OCI-LY1 (cell line): ENCODE data around the gene ZNF536.

Experiments used
- H2AFZ ChIP-seq: fragments of 200-600 bp; sonication (generic), shearing (Covaris generic); 2 replicates; pipeline ENCODE4 v1.6.0; 2014; ENCODE audit warnings: antibody characterized with exemption, mild to moderate bottlenecking, low read length
- H3F3A ChIP-seq: fragments of 200-600 bp; sonication (generic), shearing (Covaris generic); 2 replicates; pipeline ENCODE4 v1.6.0; 2014; ENCODE audit warnings: mild to moderate bottlenecking, antibody characterized with exemption, low read length, moderate library complexity; ENCODE audit not compliant: insufficient read depth
- H3K27ac ChIP-seq: fragments of 200-600 bp; sonication (generic); 2 replicates; pipeline ENCODE4 v1.5.1; 2014; ENCODE audit warnings: low read length, mixed run types, mild to moderate bottlenecking, low read depth; ENCODE audit not compliant: poor library complexity, severe bottlenecking
- H3K27me3 ChIP-seq: fragments of 200-600 bp; sonication (generic); 2 replicates; pipeline ENCODE4 v1.6.0; 2014; ENCODE audit warnings: antibody characterized with exemption, mild to moderate bottlenecking, low read length, moderate library complexity; ENCODE audit not compliant: insufficient read depth
- H3K36me3 ChIP-seq: fragments of 200-600 bp; sonication (generic); 2 replicates; pipeline ENCODE4 v1.6.1; 2014; ENCODE audit warnings: mild to moderate bottlenecking, antibody characterized with exemption, low read length, moderate library complexity, mixed read lengths; ENCODE audit not compliant: insufficient read depth
- H3K4me1 ChIP-seq: fragments of 200-600 bp; sonication (generic); 2 replicates; pipeline ENCODE4 v1.5.1; 2014; ENCODE audit warnings: mild to moderate bottlenecking, low read length, moderate library complexity; ENCODE audit not compliant: insufficient read depth, severe bottlenecking
- H3K4me2 ChIP-seq: fragments of 200-600 bp; sonication (generic), shearing (Covaris generic); 2 replicates; pipeline ENCODE4 v1.6.1; 2014; ENCODE audit warnings: low read length
- H3K4me3 ChIP-seq: fragments of 200-600 bp; sonication (generic); 2 replicates; pipeline ENCODE4 v1.5.1; 2014; ENCODE audit warnings: low read length, low read depth, mild to moderate bottlenecking, mixed read lengths; ENCODE audit not compliant: poor library complexity, severe bottlenecking
- H3K79me2 ChIP-seq: fragments of 200-600 bp; shearing (Covaris generic); 2 replicates; pipeline ENCODE4 v1.6.1; 2016; ENCODE audit warnings: mixed run types, low read length, mixed read lengths; ENCODE audit not compliant: insufficient read depth
- H3K9ac ChIP-seq: fragments of 200-600 bp; sonication (generic), shearing (Covaris generic); 2 replicates; pipeline ENCODE4 v1.6.1; 2014; ENCODE audit warnings: mild to moderate bottlenecking, low read length, mixed read lengths
- H3K9me2 ChIP-seq: fragments of 200-600 bp; sonication (generic), shearing (Covaris generic); 2 replicates; pipeline ENCODE4 v1.6.1; 2014; ENCODE audit warnings: low read depth, mild to moderate bottlenecking, low read length, mixed read lengths
- H3K9me3 ChIP-seq: fragments of 200-600 bp; shearing (Covaris generic); 2 replicates; pipeline ENCODE4 v1.6.1; 2014; ENCODE audit warnings: low read length, mixed read lengths
- H4K20me1 ChIP-seq: fragments of 200-600 bp; sonication (generic), shearing (Covaris generic); 2 replicates; pipeline ENCODE4 v1.6.0; 2016; ENCODE audit warnings: mild to moderate bottlenecking, low read length; ENCODE audit not compliant: insufficient read depth
- CTCF ChIP-seq: fragments of 200-600 bp; sonication (generic), shearing (Covaris generic); IDR thresholded peaks from 2 replicates; pipeline ENCODE4 v1.5.1; 2017; ENCODE audit warnings: mild to moderate bottlenecking, antibody characterized with exemption, low read length, moderate library complexity, mixed read lengths
- EZH2 ChIP-seq: fragments of 200-600 bp; sonication (generic), shearing (Covaris generic); IDR thresholded peaks from 2 replicates; pipeline ENCODE4 v1.8.0; 2017; ENCODE audit warnings: borderline replicate concordance, mixed run types, mild to moderate bottlenecking, antibody characterized with exemption, low read length, moderate library complexity, mixed read lengths

ZNF536 gene

DNA sequence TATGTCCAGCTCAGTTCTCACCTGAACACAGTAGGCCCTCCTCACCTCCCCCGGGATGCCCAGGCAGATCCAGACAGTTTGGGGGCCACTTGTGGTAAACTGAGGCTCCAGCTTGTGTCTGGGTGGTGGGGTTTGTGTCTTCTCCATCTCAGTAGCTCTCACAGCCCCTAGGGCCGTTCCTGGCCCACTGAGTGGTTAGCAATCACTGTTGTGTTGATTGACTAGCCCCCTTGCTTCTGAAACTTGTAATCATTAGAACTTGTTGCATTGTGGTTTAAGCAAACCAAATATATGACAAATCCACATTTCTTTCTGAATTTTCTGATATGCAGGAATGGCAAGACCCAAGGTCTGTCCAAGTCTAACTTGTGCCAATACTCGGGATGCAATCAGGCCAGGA, 13.9 kb upstream of the ZNF536 start:
- no peaks in the 10 kb centered on the region for H3K9me3 ChIP-seq
- no peak overlapping the region for H3K9ac ChIP-seq
- H3K79me2 ChIP-seq = no peaks in the 10 kb centered on the region
- H3K27me3 ChIP-seq = no peaks in the 10 kb centered on the region
- H3K27ac ChIP-seq = no peak overlapping the region
- H3K36me3 ChIP-seq = no peaks in the 10 kb centered on the region
- H3K4me1 ChIP-seq = no peaks in the 10 kb centered on the region
- H3K4me2 ChIP-seq = no peak overlapping the region
- TF ChIP-seq CTCF (no peak), EZH2 (no peak)
- H2AFZ ChIP-seq = no peak overlapping the region
- no peaks in the 10 kb centered on the region for H4K20me1 ChIP-seq
- no peak overlapping the region for H3K4me3 ChIP-seq
- no peaks in the 10 kb centered on the region for H3K9me2 ChIP-seq
- H3F3A ChIP-seq = no peaks in the 10 kb centered on the region

DNA sequence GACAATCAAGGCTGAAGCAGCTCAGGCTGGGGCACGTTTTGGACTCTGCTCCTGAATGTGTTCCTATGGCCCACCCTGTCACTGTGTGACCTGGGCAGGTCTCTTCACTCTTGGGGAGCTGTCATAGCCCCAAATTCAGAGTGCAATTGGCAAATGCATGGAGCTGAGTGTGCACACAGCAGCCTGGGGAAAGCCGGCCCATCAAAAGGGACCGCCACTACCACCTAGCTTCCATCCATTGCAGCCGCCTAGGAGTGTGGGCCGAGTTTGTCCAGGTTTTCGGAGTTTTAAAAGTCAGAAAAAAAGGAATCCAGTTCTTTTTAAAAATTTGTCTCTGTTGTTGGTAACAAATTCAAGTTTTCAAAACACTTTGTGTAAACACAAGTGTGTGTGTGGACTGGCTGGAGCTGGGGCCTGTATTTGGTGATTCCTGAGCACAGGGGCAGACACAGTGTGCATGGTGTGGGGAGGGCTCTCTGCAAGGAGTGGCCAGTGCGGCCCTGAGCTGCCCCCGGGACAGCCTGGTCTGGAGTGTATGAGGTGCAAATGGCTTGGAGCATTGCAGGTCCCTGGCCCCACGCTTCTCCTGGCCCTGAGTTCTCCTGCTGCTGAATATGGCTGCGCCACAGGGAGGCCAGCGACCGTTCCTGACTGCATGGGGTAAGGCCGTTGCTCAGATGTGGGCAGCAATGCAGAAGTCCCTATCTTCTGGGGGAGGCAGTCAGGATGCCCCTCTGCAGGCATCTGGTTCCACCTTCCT, 13.2 kb upstream of the ZNF536 start:
- no peak overlapping the region for H3K27ac ChIP-seq
- no peaks in the 10 kb centered on the region for H3K4me1 ChIP-seq
- H3K9me3 ChIP-seq = no peaks in the 10 kb centered on the region
- no peaks in the 10 kb centered on the region for H3K79me2 ChIP-seq
- TF ChIP-seq CTCF (no peak), EZH2 (no peak)
- H3F3A ChIP-seq = no peaks in the 10 kb centered on the region
- H3K27me3 ChIP-seq = no peaks in the 10 kb centered on the region
- no peak overlapping the region for H3K4me3 ChIP-seq
- H3K9me2 ChIP-seq = no peaks in the 10 kb centered on the region
- H2AFZ ChIP-seq = no peak overlapping the region
- no peaks in the 10 kb centered on the region for H3K36me3 ChIP-seq
- H3K4me2 ChIP-seq = no peak overlapping the region
- no peak overlapping the region for H3K9ac ChIP-seq
- no peaks in the 10 kb centered on the region for H4K20me1 ChIP-seq

GRCh38 chr19:30359936-30360335, 12.2 kb upstream of the ZNF536 start:
- H3K4me2 ChIP-seq = no peak overlapping the region
- no peaks in the 10 kb centered on the region for H3K79me2 ChIP-seq
- no peaks in the 10 kb centered on the region for H3K4me1 ChIP-seq
- H3K27me3 ChIP-seq = no peaks in the 10 kb centered on the region
- H2AFZ ChIP-seq = no peak overlapping the region
- H4K20me1 ChIP-seq = no peaks in the 10 kb centered on the region
- H3F3A ChIP-seq = no peaks in the 10 kb centered on the region
- no peak overlapping the region for H3K9ac ChIP-seq
- TF ChIP-seq EZH2 = no peak
- no peak for TF ChIP-seq CTCF
- no peaks in the 10 kb centered on the region for H3K9me3 ChIP-seq
- no peak overlapping the region for H3K4me3 ChIP-seq
- no peaks in the 10 kb centered on the region for H3K9me2 ChIP-seq
- H3K36me3 ChIP-seq = no peaks in the 10 kb centered on the region
- H3K27ac ChIP-seq = no peak overlapping the region
